ENCODE data around the gene IQSEC1. TPM values are rescaled to one million over a fixed set of nuclear protein-coding genes. Genes with fewer than 3 reads are reported as not detected.

The IQSEC1 gene
- total and polyA plus RNA-seq, 10 of the 15 experiments (the other 5 are each of a cell fraction or from before 2014, with no cell fraction given): 0.92 to 55.2 (median 8.5) TPM

GRCh38 chr3:12972781-12973702 is 100.2 kb downstream of the IQSEC1 start (continued):
- no peak for TF ChIP-seq ZNF687 (IDR thresholded peaks at IDR 0.05)
- TF ChIP-seq POLR2AphosphoS5 (IDR thresholded peaks at IDR 0.05; ENCODE audit: low read length): no peak

- H3K4me1 ChIP-seq (ENCODE audit: control insufficient read depth, insufficient read depth, low read length): peaks cover 15% of the 10 kb centered on the region
- H3K27ac ChIP-seq (ENCODE audit: control insufficient read depth, insufficient read depth): no peak overlapping the region
- TF ChIP-seq HDGF (IDR thresholded peaks at IDR 0.05): no peak
- no peak for TF ChIP-seq CEBPB (IDR thresholded peaks at IDR 0.05; ENCODE audit: borderline replicate concordance in 1 of 2, low read depth in 2 of 2, low read length in 2 of 2)
- no peak for TF ChIP-seq MYB (IDR thresholded peaks at IDR 0.05; ENCODE audit: borderline replicate concordance, low read depth, low read length)
- no peak for TF ChIP-seq IRF5 (IDR thresholded peaks at IDR 0.05; ENCODE audit: borderline replicate concordance)
- no peak for TF ChIP-seq CHD1 (IDR thresholded peaks at IDR 0.05; ENCODE audit: low read depth, low read length)
- no peak for TF ChIP-seq USF2 (IDR thresholded peaks at IDR 0.05; ENCODE audit: borderline replicate concordance, low read depth, low read length)
- TF ChIP-seq BCL3 (IDR thresholded peaks at IDR 0.05; ENCODE audit: borderline replicate concordance, insufficient read depth, low read depth, low read length, poor library complexity, severe bottlenecking): no peak
Measured at GRCh38 chr3:12972043-12972442, 101.2 kb downstream of the IQSEC1 start.

More at GRCh38 chr3:12972043-12972442, 101.2 kb downstream of the IQSEC1 start:
- peaks cover 12% of the 10 kb centered on the region for H3K79me2 ChIP-seq (ENCODE audit: control insufficient read depth, insufficient read depth, low read length)
- ChIA-PET RAD21 (ENCODE audit: unreplicated experiment) (no interaction called here), POLR2A (no interaction called here), SMC1A (ENCODE audit: uncharacterized antibody, unreplicated experiment) (interaction anchor here (0.6 to 1.7 kb wide), 2 partner anchors 75 to 744 kb away, joined by 3 read pairs; no protein-coding TSS in a partner anchor), CTCF (interaction anchor here (0.6 to 4.1 kb wide), 4 partner anchors 9 to 443 kb away, joined by 3 to 22 read pairs (median 5); no protein-coding TSS in a partner anchor)
- FAIRE-seq (no peak), DNase-seq (ENCODE audit: low read depth, low spot score) (no peak), ATAC-seq (no peak)
- intact Hi-C loops (cut with micrococcal nuclease; ENCODE audit: unreplicated experiment): no loop called here
- no peak overlapping the region for H3K9ac ChIP-seq (ENCODE audit: control insufficient read depth, insufficient read depth, low read length)
- no peak overlapping the region for H3K4me2 ChIP-seq (ENCODE audit: control insufficient read depth, insufficient read depth)
- H3K27me3 ChIP-seq (replicated peaks in 1 of 2; ENCODE audit: control insufficient read depth in 2 of 2, insufficient read depth in 2 of 2, low read length in 1 of 2): no peaks in the 10 kb centered on the region
- no peak overlapping the region for H3K4me3 ChIP-seq
- BruUV-seq (replicated peaks): no TSS peak
- peaks cover 17% of the 10 kb centered on the region for H4K20me1 ChIP-seq (ENCODE audit: control insufficient read depth, insufficient read depth)
- H3K9me3 ChIP-seq (replicated peaks; ENCODE audit: control insufficient read depth, insufficient read depth, low read length): no peaks in the 10 kb centered on the region
- 100% methylated on average over 3 of the region's 3 CpGs for WGBS (ENCODE audit: insufficient coverage, insufficient replicate concordance, low lambda C conversion rate, missing lambda C conversion rate)
- no peak overlapping the region for H2AFZ ChIP-seq (ENCODE audit: control insufficient read depth, low read depth, low read length)
- in situ Hi-C loops (cut with MboI): no loop called here
- H3K36me3 ChIP-seq (ENCODE audit: control insufficient read depth in 2 of 2, insufficient read depth in 2 of 2, low read length in 1 of 2): peaks cover 5% of the 10 kb centered on the region in 2 experiments; a peak in 3 of 4 replicates

Measured in GM12878 (cell line).